Right lobe of liver (tissue), 4 donors: ENCODE data around the gene CNTN5.

Source experiments
- POLR2A ChIP-seq: fragments of 450-650 bp; IDR thresholded peaks from one replicate; pipeline ENCODE4 v1.6.1; 2017; ENCODE audit warnings: antibody characterized with exemption, mild to moderate bottlenecking
- TF ChIP-seq, protein P1 (sequence below), 4 donors: fragments of 200-600 bp in 3 of 4; fragments of 450-650 bp in 1 of 4; IDR thresholded peaks; one replicate each; pipeline versions ENCODE4 v1.5.1 to v1.8.0; 2016 to 2022; ENCODE audit warnings: antibody characterized with exemption in 4 of 4, mild to moderate bottlenecking in 2 of 4
- donor health status: DM: no; HTN: no; CAD: no.
- donor health status: DM: no; HTN: no; CAD: no.
- donor health status: DM: no; HTN: yes; CAD: no.

DNA sequence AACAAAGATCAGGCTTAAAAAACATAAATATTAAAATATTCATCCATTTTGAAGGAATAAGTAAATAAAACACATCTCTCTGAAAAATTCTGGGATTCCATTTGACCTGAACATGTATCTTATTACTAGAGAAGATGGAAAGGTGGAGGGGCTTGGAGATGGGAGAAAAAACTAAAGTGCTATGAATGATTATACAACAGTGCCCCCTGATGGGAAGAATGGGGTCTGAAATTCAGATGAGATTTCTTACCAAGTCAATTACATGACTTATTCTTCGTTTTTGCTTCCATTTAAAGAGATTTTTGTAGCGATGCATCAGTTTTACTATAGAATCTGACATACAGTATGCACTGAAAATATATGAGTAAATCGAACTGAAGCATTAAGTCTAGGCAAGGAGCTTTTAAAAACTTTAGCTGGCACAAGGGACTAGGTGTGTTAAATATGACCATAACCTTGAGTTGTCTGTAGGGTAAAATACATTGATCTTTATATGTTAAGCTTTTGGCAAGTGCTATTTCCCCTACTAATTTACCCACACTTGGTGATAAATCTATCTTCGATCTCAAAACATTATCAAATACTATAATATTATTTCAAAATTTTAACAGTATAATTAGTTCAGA, 718.8 kb downstream of the CNTN5 start:
- TF ChIP-seq, protein P1, sequence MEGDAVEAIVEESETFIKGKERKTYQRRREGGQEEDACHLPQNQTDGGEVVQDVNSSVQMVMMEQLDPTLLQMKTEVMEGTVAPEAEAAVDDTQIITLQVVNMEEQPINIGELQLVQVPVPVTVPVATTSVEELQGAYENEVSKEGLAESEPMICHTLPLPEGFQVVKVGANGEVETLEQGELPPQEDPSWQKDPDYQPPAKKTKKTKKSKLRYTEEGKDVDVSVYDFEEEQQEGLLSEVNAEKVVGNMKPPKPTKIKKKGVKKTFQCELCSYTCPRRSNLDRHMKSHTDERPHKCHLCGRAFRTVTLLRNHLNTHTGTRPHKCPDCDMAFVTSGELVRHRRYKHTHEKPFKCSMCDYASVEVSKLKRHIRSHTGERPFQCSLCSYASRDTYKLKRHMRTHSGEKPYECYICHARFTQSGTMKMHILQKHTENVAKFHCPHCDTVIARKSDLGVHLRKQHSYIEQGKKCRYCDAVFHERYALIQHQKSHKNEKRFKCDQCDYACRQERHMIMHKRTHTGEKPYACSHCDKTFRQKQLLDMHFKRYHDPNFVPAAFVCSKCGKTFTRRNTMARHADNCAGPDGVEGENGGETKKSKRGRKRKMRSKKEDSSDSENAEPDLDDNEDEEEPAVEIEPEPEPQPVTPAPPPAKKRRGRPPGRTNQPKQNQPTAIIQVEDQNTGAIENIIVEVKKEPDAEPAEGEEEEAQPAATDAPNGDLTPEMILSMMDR (IDR thresholded peaks at IDR 0.05): peak; percentile 48 to 58 (median 52)
- no peak for TF ChIP-seq POLR2A
